ENCODE data around the gene FAM83C.

DNA sequence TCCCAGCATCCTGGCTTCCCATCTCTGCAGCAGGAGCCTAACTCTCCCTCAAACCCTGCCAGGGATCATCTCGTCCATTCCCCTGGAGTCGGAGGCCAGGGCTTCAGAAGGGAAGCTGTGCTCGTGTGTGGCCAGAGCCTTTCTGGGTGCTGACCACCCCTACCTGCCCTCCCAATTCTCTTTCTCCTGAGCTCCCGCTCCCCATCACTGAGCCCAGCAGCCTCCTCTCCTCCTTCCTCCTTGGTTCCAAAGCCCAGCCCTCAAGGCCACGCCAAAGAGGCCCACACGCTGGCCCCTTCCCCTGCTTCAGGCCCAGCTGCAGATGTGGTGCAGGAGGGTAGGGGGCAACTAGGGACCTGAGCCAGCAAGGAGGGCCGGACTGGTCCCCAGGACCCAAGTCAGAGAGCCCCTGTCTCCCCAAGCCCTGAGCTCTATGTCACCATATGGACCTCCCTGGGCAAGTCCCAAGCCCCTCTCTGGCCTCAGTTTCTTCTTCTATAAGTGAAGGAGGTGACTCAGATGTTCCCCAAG is 1.3 kb downstream of the FAM83C start:
- TF ChIP-seq ZNF274 (IDR thresholded peaks at IDR 0.05; ENCODE audit: low read depth, low read length) (no peak), SUZ12 (IDR thresholded peaks at IDR 0.05; ENCODE audit: extremely low read depth, insufficient read depth, insufficient read length) (no peak), YY1 (IDR thresholded peaks at IDR 0.05; ENCODE audit: insufficient read depth, insufficient read length) (no peak)

Measured in NT2/D1 (cell line).